GM12878 (cell line): ENCODE results near the gene FRS3. TPM values are rescaled to one million over a fixed set of nuclear protein-coding genes. Genes with fewer than 3 reads are reported as not detected.

ENCODE experiments used
- ATAC-seq: fragments of 200-7000 bp; cut with Tn5 transposase; 3 replicates; pipeline ENCODE4 v1.9.1; 2020; ENCODE audit warnings: mild to moderate bottlenecking, moderate library complexity
- BruUV-seq: library from RNA; stranded (reverse); fragments of 400-500 nt; replicated peaks from 2 replicates; lab custom pipeline; 2021; lab: Mats Ljungman, UMichigan
- CTCF ChIA-PET: fragments of 300-600 bp; sonication (Branson Sonifier 250); formaldehyde crosslinking; extraction: SDS; loops from one replicate; lab custom pipeline; 2021; ENCODE audit warnings: inconsistent platforms; lab: Yijun Ruan, JAX
- POLR2A ChIA-PET: fragments of 350-600 bp; formaldehyde crosslinking; extraction: SDS; loops from one replicate; lab custom pipeline; 2021; ENCODE audit warnings: inconsistent platforms; lab: Charles Lee
- RAD21 ChIA-PET: fragments of 300-600 bp; sonication (Branson Sonifier 250); formaldehyde crosslinking; loops from one replicate; lab custom pipeline; 2023; ENCODE audit warnings: antibody characterized with exemption; ENCODE audit not compliant: unreplicated experiment; lab: Charles Lee
- SMC1A ChIA-PET: fragments of 300-600 bp; sonication (Branson Sonifier 250); formaldehyde crosslinking; loops from one replicate; lab custom pipeline; 2023; ENCODE audit not compliant: unreplicated experiment, uncharacterized antibody; lab: Charles Lee
- DNase-seq: peaks from one replicate; pipeline ENCODE4 v3.0.0-alpha.2; 2011; ENCODE audit warnings: low read depth, low spot score
- FAIRE-seq: peaks from 3 replicates; lab custom pipeline; 2011; peaks lifted over from hg19 to GRCh38; lab: Jason Lieb, UNC
- H2AFZ ChIP-seq: 2 replicates; pipeline ENCODE4 v1.6.0; 2011; ENCODE audit warnings: low read depth, low read length, control low read depth; ENCODE audit not compliant: control insufficient read depth
- H3K27ac ChIP-seq: 2 replicates; pipeline ENCODE4 v1.5.1; 2011; ENCODE audit warnings: control low read depth; ENCODE audit not compliant: control insufficient read depth, insufficient read depth
- H3K27me3 ChIP-seq, 2 experiments: replicated peaks in 1 of 2; 2 replicates each; pipeline versions ENCODE4 v1.6.0 to v1.6.1; 2011; ENCODE audit warnings: low read length in 1 of 2; ENCODE audit not compliant: control insufficient read depth in 2 of 2, insufficient read depth in 2 of 2
- H3K36me3 ChIP-seq, 2 experiments: 2 replicates each; pipeline ENCODE4 v1.5.1; 2011; ENCODE audit warnings: low read length in 1 of 2; ENCODE audit not compliant: control insufficient read depth in 2 of 2, insufficient read depth in 2 of 2
- H3K4me1 ChIP-seq: 2 replicates; pipeline ENCODE4 v1.6.1; 2011; ENCODE audit warnings: mild to moderate bottlenecking, low read length, moderate library complexity, mixed read lengths; ENCODE audit not compliant: control insufficient read depth, insufficient read depth
- H3K4me2 ChIP-seq: 2 replicates; pipeline ENCODE4 v1.6.0; 2011; ENCODE audit warnings: control low read depth; ENCODE audit not compliant: control insufficient read depth, insufficient read depth
- H3K4me3 ChIP-seq: fragments of 200-600 bp; sonication (generic); 2 replicates; pipeline ENCODE4 v1.5.1; 2016
- H3K79me2 ChIP-seq: 2 replicates; pipeline ENCODE4 v1.6.0; 2011; ENCODE audit warnings: low read length; ENCODE audit not compliant: control insufficient read depth, insufficient read depth
- H3K9ac ChIP-seq: 2 replicates; pipeline ENCODE4 v1.8.0; 2011; ENCODE audit warnings: low read length, control low read depth, mixed read lengths; ENCODE audit not compliant: control insufficient read depth, insufficient read depth
- H3K9me3 ChIP-seq: replicated peaks from 3 replicates; pipeline ENCODE4 v1.5.1; 2011; ENCODE audit warnings: mild to moderate bottlenecking, low read length; ENCODE audit not compliant: control insufficient read depth, insufficient read depth
- H4K20me1 ChIP-seq: 2 replicates; pipeline ENCODE4 v1.6.0; 2011; ENCODE audit not compliant: control insufficient read depth, insufficient read depth
- ATF7 ChIP-seq: fragments of 450-650 bp; IDR thresholded peaks from 2 replicates; pipeline ENCODE4 v1.6.1; 2016; ENCODE audit warnings: low read depth, mild to moderate bottlenecking
- CHD4 ChIP-seq: fragments of 200-600 bp; sonication (generic); IDR thresholded peaks from 2 replicates; pipeline ENCODE4 v1.6.1; 2016; ENCODE audit warnings: mild to moderate bottlenecking
- EGR1 ChIP-seq, 2 experiments: IDR thresholded peaks; 1 replicate in 1 of 2; 2 replicates in 1 of 2; pipeline ENCODE4 v1.6.1; 2011 to 2012; ENCODE audit warnings: low read depth in 2 of 2, low read length in 2 of 2, borderline replicate concordance in 1 of 2, mild to moderate bottlenecking in 1 of 2, moderate library complexity in 1 of 2
- ESRRA ChIP-seq: IDR thresholded peaks from 2 replicates; pipeline ENCODE4 v1.6.1; 2012; ENCODE audit warnings: mild to moderate bottlenecking, low read length, improper control_type of control experiment
- HDGF ChIP-seq: fragments of 450-650 bp; IDR thresholded peaks from 2 replicates; pipeline ENCODE4 v1.6.1; 2016; ENCODE audit warnings: antibody characterized with exemption
- KLF5 ChIP-seq: fragments of 450-650 bp; IDR thresholded peaks from 2 replicates; pipeline ENCODE4 v1.6.1; 2014; ENCODE audit warnings: mild to moderate bottlenecking; ENCODE audit not compliant: partially characterized antibody
- PAX8 ChIP-seq: fragments of 450-650 bp; IDR thresholded peaks from 2 replicates; pipeline ENCODE4 v1.6.1; 2017; ENCODE audit warnings: mild to moderate bottlenecking, moderate library complexity
- RELB ChIP-seq: fragments of 450-650 bp; IDR thresholded peaks from 2 replicates; pipeline ENCODE4 v1.6.1; 2017; ENCODE audit warnings: low read depth, mild to moderate bottlenecking, moderate library complexity
- SMAD5 ChIP-seq: IDR thresholded peaks from 2 replicates; pipeline ENCODE4 v1.6.1; 2016; ENCODE audit warnings: antibody characterized with exemption, low read depth
- SP1 ChIP-seq: IDR thresholded peaks from one replicate; pipeline ENCODE4 v1.6.1; 2011; ENCODE audit warnings: low read depth, low read length
- STAT3 ChIP-seq: IDR thresholded peaks from 2 replicates; pipeline ENCODE4 v1.6.1; 2011; ENCODE audit warnings: low read depth, low read length, improper control_type of control experiment
- ZNF207 ChIP-seq: fragments of 450-650 bp; IDR thresholded peaks from 2 replicates; pipeline ENCODE4 v1.6.1; 2014; ENCODE audit warnings: antibody characterized with exemption, mild to moderate bottlenecking, borderline replicate concordance
- ZNF384 ChIP-seq: IDR thresholded peaks from 2 replicates; pipeline ENCODE4 v1.6.1; 2012; ENCODE audit warnings: low read depth, mild to moderate bottlenecking, low read length, improper control_type of control experiment, borderline replicate concordance
- ZNF687 ChIP-seq: fragments of 450-650 bp; IDR thresholded peaks from 2 replicates; pipeline ENCODE4 v1.6.1; 2017; ENCODE audit warnings: mild to moderate bottlenecking, moderate library complexity
- ZZZ3 ChIP-seq: IDR thresholded peaks from 2 replicates; pipeline ENCODE4 v1.6.1; 2011; ENCODE audit warnings: low read depth; ENCODE audit not compliant: control insufficient read depth, insufficient read length
- WGBS: methylation state at CpG from one replicate; pipeline ENCODE4 v1.1.6; 2016; ENCODE audit warnings: low lambda C conversion rate; ENCODE audit not compliant: insufficient replicate concordance, insufficient coverage; ENCODE audit errors: missing lambda C conversion rate; 5-methylcytosine and 5-hydroxymethylcytosine counted together
- in situ Hi-C: fragments of 300-500 bp; cut with MboI; formaldehyde crosslinking; loops from 9 replicates; pipeline ENCODE4 v1.14.3; 2018; ENCODE audit warnings: mixed read lengths
- intact Hi-C: fragments of 100-400 bp; cut with micrococcal nuclease; formaldehyde crosslinking; loops from one replicate; pipeline ENCODE4 v1.14.2; 2022; ENCODE audit not compliant: unreplicated experiment
- polyA plus RNA-seq, 11 experiments: library from polyadenylated mRNA; depleted of rRNA in 4 of 11; unstranded in 6 of 11; stranded (reverse) in 5 of 11; fragments of >200 nt; fragmentation: Nextera tagmentation in 4 of 11; fragmentation: Illumina TruSeq in 1 of 11; extraction: Ambion mirVana in 4 of 11; extraction: Trizol in 1 of 11; gene quantifications; 1 replicate in 1 of 11; 2 replicates in 10 of 11; pipeline versions ENCODE4 v1.2.1 to v1.2.3, GENCODE V29; 2011 to 2016; ENCODE audit warnings: inconsistent platforms in 2 of 11, missing spikeins in 2 of 11, low read depth in 1 of 11
- total RNA-seq, 4 experiments: library from RNA; depleted of rRNA in 3 of 4; stranded (reverse); fragments of >200 nt in 3 of 4; fragmentation: Illumina TruSeq in 1 of 4; extraction: Trizol in 1 of 4; gene quantifications; 2 replicates each; pipeline versions ENCODE4 v1.2.1 to v1.2.3, GENCODE V29; 2013 to 2021
- TF ChIP-seq, protein P1 (sequence below): fragments of 450-650 bp; IDR thresholded peaks from 2 replicates; pipeline ENCODE4 v1.6.1; 2017; ENCODE audit warnings: mild to moderate bottlenecking

FRS3 gene
- total and polyA plus RNA-seq, 10 of the 15 experiments (the other 5 are each of a cell fraction or from before 2014, with no cell fraction given), result 0.05 to 3.4 (median 1.5) TPM

DNA sequence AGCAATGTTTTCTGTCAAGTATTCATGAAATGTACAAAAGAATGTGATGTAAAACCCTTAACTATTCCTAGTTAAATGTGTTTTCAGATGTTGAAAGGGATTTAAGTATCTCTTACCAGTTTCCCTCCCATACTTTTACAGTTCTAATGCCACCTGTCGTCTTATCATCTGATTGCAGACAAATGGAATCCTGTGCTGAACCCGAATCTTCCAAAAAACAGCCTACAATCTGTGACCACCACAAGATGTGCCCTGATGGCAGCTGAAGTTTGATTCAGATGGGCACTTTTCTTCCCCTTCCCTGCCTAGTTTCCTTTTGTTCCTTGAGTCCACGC lies 9.7 kb upstream of the FRS3 start:
- no peak for DNase-seq
- no peak for ATAC-seq
- FAIRE-seq, result no peak
- Histone ChIP-seq H3K9ac (no peak overlapping the region), H2AFZ (no peak overlapping the region), H3K4me1 (peaks cover 22% of the 10 kb centered on the region), H3K36me3 (peaks cover 5 to 21% of the 10 kb centered on the region in 2 experiments), H4K20me1 (no peaks in the 10 kb centered on the region), H3K4me3 (no peak overlapping the region), H3K79me2 (peaks cover 25% of the 10 kb centered on the region), H3K27me3 (no peaks in the 10 kb centered on the region), H3K4me2 (no peak overlapping the region), H3K27ac (no peak overlapping the region), H3K9me3 (no peaks in the 10 kb centered on the region)
- RAD21 ChIA-PET, result no interaction called here
- TF ChIP-seq EGR1 (IDR thresholded peaks at IDR 0.05; ENCODE audit: borderline replicate concordance in 1 of 2, low read depth in 2 of 2, low read length in 2 of 2) (no peak), ESRRA (no peak), SP1 (no peak), ZNF384 (no peak), ZNF207 (no peak), HDGF (no peak), SMAD5 (no peak), RELB (no peak), ZNF687 (no peak), PAX8 (no peak), KLF5 (no peak), ATF7 (no peak), STAT3 (no peak), ZZZ3 (no peak), CHD4 (no peak)
- TF ChIP-seq, protein P1, sequence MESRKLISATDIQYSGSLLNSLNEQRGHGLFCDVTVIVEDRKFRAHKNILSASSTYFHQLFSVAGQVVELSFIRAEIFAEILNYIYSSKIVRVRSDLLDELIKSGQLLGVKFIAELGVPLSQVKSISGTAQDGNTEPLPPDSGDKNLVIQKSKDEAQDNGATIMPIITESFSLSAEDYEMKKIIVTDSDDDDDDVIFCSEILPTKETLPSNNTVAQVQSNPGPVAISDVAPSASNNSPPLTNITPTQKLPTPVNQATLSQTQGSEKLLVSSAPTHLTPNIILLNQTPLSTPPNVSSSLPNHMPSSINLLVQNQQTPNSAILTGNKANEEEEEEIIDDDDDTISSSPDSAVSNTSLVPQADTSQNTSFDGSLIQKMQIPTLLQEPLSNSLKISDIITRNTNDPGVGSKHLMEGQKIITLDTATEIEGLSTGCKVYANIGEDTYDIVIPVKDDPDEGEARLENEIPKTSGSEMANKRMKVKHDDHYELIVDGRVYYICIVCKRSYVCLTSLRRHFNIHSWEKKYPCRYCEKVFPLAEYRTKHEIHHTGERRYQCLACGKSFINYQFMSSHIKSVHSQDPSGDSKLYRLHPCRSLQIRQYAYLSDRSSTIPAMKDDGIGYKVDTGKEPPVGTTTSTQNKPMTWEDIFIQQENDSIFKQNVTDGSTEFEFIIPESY, result no peak
- SMC1A ChIA-PET, result interaction anchor here (1.0 kb wide), 1 partner anchor 239 kb away, joined by 3 read pairs; no protein-coding TSS in a partner anchor
- BruUV-seq, result no TSS peak
- 98% methylated on average over 3 of the region's 3 CpGs for WGBS
- intact Hi-C loops (loop anchor here (5.0 kb wide), 3 partner anchors 108 to 773 kb away; partner anchors contain the start of genes BYSL, MED20, UBR2 and USP49), in situ Hi-C loops (loop anchor here (5.0 kb wide), 1 partner anchor 253 kb away; no protein-coding TSS in a partner anchor)
- CTCF ChIA-PET, result interaction anchor here (1.6 to 4.2 kb wide), 2 partner anchors 12 to 132 kb away, joined by 5 to 39 read pairs; partner anchors contain the start of genes BYSL and MED20
- POLR2A ChIA-PET, result interaction anchor here (0.6 kb wide), 1 partner anchor 169 kb away, joined by 3 read pairs; no protein-coding TSS in a partner anchor
